ENCODE results near the gene LCMT1. TPM values are rescaled to one million over a fixed set of nuclear protein-coding genes. Genes with fewer than 3 reads are reported as not detected.

LCMT1 gene
- total and polyA plus RNA-seq, 2 of the 13 experiments (the other 11 are each of a cell fraction or from before 2014, with no cell fraction given), result 41.2 to 48.7 TPM

GRCh38 chr16:25177831-25178688 is 66.5 kb downstream of the LCMT1 start (continued):
- TF ChIP-seq, protein P1, sequence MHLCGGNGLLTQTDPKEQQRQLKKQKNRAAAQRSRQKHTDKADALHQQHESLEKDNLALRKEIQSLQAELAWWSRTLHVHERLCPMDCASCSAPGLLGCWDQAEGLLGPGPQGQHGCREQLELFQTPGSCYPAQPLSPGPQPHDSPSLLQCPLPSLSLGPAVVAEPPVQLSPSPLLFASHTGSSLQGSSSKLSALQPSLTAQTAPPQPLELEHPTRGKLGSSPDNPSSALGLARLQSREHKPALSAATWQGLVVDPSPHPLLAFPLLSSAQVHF (CRISPR knock-in tag; IDR thresholded peaks at IDR 0.05), result peak; percentile 57; the same call in 1 of the 2 replicates
- TF ChIP-seq E2F2 (CRISPR knock-in tag; IDR thresholded peaks at IDR 0.05; ENCODE audit: borderline replicate concordance) (0 out of 2 replicates have a peak, but pooled peaks have one; percentile 34), ZNF160 (CRISPR knock-in tag; IDR thresholded peaks at IDR 0.05) (peak; percentile 80), NR2F2 (IDR thresholded peaks at IDR 0.05; ENCODE audit: borderline replicate concordance, low read depth) (peak; percentile 80), CEBPG (CRISPR knock-in tag; IDR thresholded peaks at IDR 0.05) (peak; percentile 89), ZSCAN9 (CRISPR knock-in tag; IDR thresholded peaks at IDR 0.05; ENCODE audit: borderline replicate concordance) (peak; percentile 98), SSRP1 (CRISPR knock-in tag; IDR thresholded peaks at IDR 0.05) (peak; percentile 29; the same call in 1 of the 2 replicates), ZFX (CRISPR knock-in tag; IDR thresholded peaks at IDR 0.05; ENCODE audit: low read depth) (peak; percentile 80), CENPBD1 (CRISPR knock-in tag; IDR thresholded peaks at IDR 0.05; ENCODE audit: borderline replicate concordance, low read depth) (no peak), DNMT3B (CRISPR knock-in tag; conservative IDR thresholded peaks at IDR 0.05) (no peak; the same call in 1 of the 2 replicates), FOXA1 (IDR thresholded peaks at IDR 0.05) (no peak), FOXA1 (CRISPR knock-in tag; IDR thresholded peaks at IDR 0.05) (peak; percentile 90), ZNF251 (CRISPR knock-in tag; IDR thresholded peaks at IDR 0.05) (no peak), ZNF737 (CRISPR knock-in tag; IDR thresholded peaks at IDR 0.05; ENCODE audit: borderline replicate concordance) (peak; percentile 86; the same call in 1 of the 2 replicates), ZNF549 (CRISPR knock-in tag; IDR thresholded peaks at IDR 0.05) (no peak)
- TF ChIP-seq, protein P2, sequence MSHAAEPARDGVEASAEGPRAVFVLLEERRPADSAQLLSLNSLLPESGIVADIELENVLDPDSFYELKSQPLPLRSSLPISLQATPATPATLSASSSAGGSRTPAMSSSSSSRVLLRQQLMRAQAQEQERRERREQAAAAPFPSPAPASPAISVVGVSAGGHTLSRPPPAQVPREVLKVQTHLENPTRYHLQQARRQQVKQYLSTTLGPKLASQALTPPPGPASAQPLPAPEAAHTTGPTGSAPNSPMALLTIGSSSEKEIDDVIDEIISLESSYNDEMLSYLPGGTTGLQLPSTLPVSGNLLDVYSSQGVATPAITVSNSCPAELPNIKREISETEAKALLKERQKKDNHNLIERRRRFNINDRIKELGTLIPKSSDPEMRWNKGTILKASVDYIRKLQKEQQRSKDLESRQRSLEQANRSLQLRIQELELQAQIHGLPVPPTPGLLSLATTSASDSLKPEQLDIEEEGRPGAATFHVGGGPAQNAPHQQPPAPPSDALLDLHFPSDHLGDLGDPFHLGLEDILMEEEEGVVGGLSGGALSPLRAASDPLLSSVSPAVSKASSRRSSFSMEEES (CRISPR knock-in tag; IDR thresholded peaks at IDR 0.05), result peak; percentile 99
- TF ChIP-seq, protein P3, sequence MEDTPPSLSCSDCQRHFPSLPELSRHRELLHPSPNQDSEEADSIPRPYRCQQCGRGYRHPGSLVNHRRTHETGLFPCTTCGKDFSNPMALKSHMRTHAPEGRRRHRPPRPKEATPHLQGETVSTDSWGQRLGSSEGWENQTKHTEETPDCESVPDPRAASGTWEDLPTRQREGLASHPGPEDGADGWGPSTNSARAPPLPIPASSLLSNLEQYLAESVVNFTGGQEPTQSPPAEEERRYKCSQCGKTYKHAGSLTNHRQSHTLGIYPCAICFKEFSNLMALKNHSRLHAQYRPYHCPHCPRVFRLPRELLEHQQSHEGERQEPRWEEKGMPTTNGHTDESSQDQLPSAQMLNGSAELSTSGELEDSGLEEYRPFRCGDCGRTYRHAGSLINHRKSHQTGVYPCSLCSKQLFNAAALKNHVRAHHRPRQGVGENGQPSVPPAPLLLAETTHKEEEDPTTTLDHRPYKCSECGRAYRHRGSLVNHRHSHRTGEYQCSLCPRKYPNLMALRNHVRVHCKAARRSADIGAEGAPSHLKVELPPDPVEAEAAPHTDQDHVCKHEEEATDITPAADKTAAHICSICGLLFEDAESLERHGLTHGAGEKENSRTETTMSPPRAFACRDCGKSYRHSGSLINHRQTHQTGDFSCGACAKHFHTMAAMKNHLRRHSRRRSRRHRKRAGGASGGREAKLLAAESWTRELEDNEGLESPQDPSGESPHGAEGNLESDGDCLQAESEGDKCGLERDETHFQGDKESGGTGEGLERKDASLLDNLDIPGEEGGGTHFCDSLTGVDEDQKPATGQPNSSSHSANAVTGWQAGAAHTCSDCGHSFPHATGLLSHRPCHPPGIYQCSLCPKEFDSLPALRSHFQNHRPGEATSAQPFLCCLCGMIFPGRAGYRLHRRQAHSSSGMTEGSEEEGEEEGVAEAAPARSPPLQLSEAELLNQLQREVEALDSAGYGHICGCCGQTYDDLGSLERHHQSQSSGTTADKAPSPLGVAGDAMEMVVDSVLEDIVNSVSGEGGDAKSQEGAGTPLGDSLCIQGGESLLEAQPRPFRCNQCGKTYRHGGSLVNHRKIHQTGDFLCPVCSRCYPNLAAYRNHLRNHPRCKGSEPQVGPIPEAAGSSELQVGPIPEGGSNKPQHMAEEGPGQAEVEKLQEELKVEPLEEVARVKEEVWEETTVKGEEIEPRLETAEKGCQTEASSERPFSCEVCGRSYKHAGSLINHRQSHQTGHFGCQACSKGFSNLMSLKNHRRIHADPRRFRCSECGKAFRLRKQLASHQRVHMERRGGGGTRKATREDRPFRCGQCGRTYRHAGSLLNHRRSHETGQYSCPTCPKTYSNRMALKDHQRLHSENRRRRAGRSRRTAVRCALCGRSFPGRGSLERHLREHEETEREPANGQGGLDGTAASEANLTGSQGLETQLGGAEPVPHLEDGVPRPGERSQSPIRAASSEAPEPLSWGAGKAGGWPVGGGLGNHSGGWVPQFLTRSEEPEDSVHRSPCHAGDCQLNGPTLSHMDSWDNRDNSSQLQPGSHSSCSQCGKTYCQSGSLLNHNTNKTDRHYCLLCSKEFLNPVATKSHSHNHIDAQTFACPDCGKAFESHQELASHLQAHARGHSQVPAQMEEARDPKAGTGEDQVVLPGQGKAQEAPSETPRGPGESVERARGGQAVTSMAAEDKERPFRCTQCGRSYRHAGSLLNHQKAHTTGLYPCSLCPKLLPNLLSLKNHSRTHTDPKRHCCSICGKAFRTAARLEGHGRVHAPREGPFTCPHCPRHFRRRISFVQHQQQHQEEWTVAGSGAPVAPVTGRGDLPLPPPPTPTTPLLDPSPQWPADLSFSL (CRISPR knock-in tag; IDR thresholded peaks at IDR 0.05), result no peak
- TF ChIP-seq, protein P4, sequence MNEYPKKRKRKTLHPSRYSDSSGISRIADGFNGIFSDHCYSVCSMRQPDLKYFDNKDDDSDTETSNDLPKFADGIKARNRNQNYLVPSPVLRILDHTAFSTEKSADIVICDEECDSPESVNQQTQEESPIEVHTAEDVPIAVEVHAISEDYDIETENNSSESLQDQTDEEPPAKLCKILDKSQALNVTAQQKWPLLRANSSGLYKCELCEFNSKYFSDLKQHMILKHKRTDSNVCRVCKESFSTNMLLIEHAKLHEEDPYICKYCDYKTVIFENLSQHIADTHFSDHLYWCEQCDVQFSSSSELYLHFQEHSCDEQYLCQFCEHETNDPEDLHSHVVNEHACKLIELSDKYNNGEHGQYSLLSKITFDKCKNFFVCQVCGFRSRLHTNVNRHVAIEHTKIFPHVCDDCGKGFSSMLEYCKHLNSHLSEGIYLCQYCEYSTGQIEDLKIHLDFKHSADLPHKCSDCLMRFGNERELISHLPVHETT (CRISPR knock-in tag; conservative IDR thresholded peaks at IDR 0.05), result peak; percentile 73
